H1 (cell line): ENCODE data around the gene SNAPC2. TPM values are rescaled to one million over a fixed set of nuclear protein-coding genes. Genes with fewer than 3 reads are reported as not detected.

Source experiments
- EZH2 ChIP-seq: fragments of 200-600 bp; sonication (generic); IDR thresholded peaks from 2 replicates; pipeline ENCODE4 v1.7.1; 2012; ENCODE audit warnings: low read depth, mild to moderate bottlenecking, moderate library complexity, low read length, inconsistent platforms; ENCODE audit not compliant: severe bottlenecking
- HDAC2 ChIP-seq, 2 experiments: fragments of 300-600 bp in 1 of 2; sonication (generic) in 1 of 2; IDR thresholded peaks; 2 replicates each; pipeline ENCODE4 v1.6.1; 2011 to 2012; ENCODE audit warnings: low read depth in 2 of 2, low read length in 2 of 2, mild to moderate bottlenecking in 2 of 2, moderate library complexity in 2 of 2, borderline replicate concordance in 1 of 2, inconsistent platforms in 1 of 2
- KDM1A ChIP-seq: fragments of 200-600, 300-600 bp; sonication (generic); IDR thresholded peaks from 2 replicates; pipeline ENCODE4 v1.7.1; 2016; ENCODE audit warnings: mild to moderate bottlenecking, low read length, borderline replicate concordance
- KDM5A ChIP-seq: fragments of 200-600 bp; IDR thresholded peaks from 2 replicates; pipeline ENCODE4 v1.7.1; 2012; ENCODE audit warnings: mild to moderate bottlenecking, low read length, inconsistent platforms, mixed read lengths
- NANOG ChIP-seq: IDR thresholded peaks from 2 replicates; pipeline ENCODE4 v1.6.1; 2011; ENCODE audit warnings: low read length, low read depth, mild to moderate bottlenecking, inconsistent platforms; ENCODE audit not compliant: insufficient read depth, poor library complexity, severe bottlenecking
- RAD21 ChIP-seq, 2 experiments: IDR thresholded peaks in 1 of 2; conservative IDR thresholded peaks in 1 of 2; 2 replicates each; pipeline ENCODE4 v1.6.1; 2011; ENCODE audit warnings: low read depth in 2 of 2, low read length in 2 of 2, improper control_type of control experiment in 1 of 2, inconsistent platforms in 1 of 2, mild to moderate bottlenecking in 1 of 2, moderate library complexity in 1 of 2
- SAP30 ChIP-seq: fragments of 300-600 bp; sonication (generic); IDR thresholded peaks from 2 replicates; pipeline ENCODE4 v1.7.1; 2012; ENCODE audit warnings: low read length, moderate library complexity, mild to moderate bottlenecking, inconsistent platforms; ENCODE audit not compliant: insufficient read depth, insufficient replicate concordance
- SP1 ChIP-seq: IDR thresholded peaks from 2 replicates; pipeline ENCODE4 v1.6.1; 2011; ENCODE audit warnings: low read depth, low read length
- SRF ChIP-seq: IDR thresholded peaks from 2 replicates; pipeline ENCODE4 v1.6.1; 2011; ENCODE audit warnings: mild to moderate bottlenecking, low read depth, low read length, moderate library complexity
- TAF1 ChIP-seq: IDR thresholded peaks from 2 replicates; pipeline ENCODE4 v1.6.1; 2011; ENCODE audit warnings: mild to moderate bottlenecking, low read depth, low read length
- TCF12 ChIP-seq: IDR thresholded peaks from 2 replicates; pipeline ENCODE4 v1.6.1; 2011; ENCODE audit warnings: low read depth, mild to moderate bottlenecking, low read length
- polyA plus RNA-seq, 7 experiments: library from polyadenylated mRNA; depleted of rRNA in 3 of 7; stranded (reverse) in 5 of 7; unstranded in 2 of 7; fragments of >200 nt in 5 of 7; fragments of 200-250 nt in 2 of 7; gene quantifications; 1 replicate in 5 of 7; 2 replicates in 1 of 7; 4 replicates in 1 of 7; pipeline versions ENCODE4 v1.2.1 to v1.2.3, GENCODE V29; 2011 to 2013; ENCODE audit warnings: missing spikeins in 2 of 7, mixed read lengths in 2 of 7
- total RNA-seq: library from RNA; stranded (reverse); fragmentation: NEBNext Ultra II Directional; extraction: Animal tissue kit (Norgen Biotek cat#: 25700); gene quantifications from 2 replicates; pipeline ENCODE4 v1.2.1, GENCODE V29; 2021
- TF ChIP-seq, protein P1 (sequence below): IDR thresholded peaks from 2 replicates; pipeline ENCODE4 v1.6.1; 2012; ENCODE audit warnings: inconsistent platforms

The SNAPC2 gene
- total and polyA plus RNA-seq, 2 of the 8 experiments (the other 6 are each of a cell fraction or from before 2014, with no cell fraction given): 18.2 to 20.3 TPM

DNA sequence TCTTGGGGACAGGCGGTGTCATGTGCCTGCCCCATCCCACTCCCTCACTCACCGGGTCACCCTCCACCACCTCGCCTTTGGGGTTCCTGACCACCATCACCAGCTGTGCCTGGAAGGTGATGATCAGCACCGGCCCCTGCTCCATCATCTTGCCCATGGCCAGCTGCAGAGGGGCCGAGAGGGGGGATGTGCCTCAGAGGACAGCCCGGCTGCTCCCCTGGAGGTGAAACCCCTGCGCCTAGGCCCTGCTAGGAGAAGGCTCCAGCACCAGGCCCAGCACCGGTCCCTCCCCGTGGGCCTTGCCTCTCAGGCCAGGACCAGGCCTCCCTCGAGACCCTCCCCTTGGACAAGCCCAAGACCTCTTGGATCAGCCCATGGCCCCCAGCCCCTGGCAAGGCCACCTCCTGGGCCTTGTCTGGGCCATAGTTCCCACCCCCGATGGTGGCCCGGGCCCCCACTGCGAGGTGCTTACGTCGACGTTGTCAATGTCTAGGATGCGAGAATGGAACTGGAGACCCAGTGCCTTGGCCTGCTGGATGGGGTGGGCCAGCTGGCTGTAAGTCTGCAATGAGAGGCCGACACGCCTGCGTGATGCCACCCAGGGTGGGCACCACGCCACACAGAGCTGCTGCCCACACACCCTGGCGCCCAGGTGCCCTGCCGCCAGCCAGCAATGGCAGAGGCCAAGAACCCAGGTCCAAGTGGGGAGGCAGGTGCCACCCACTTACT, 7.6 kb downstream of the SNAPC2 start (continued):
- no peak for TF ChIP-seq SRF
- no peak for TF ChIP-seq HDAC2 (IDR thresholded peaks at IDR 0.05; ENCODE audit: borderline replicate concordance in 1 of 2, low read depth in 2 of 2, low read length in 2 of 2)
- TF ChIP-seq TCF12: no peak
- TF ChIP-seq, protein P1, sequence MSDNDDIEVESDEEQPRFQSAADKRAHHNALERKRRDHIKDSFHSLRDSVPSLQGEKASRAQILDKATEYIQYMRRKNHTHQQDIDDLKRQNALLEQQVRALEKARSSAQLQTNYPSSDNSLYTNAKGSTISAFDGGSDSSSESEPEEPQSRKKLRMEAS: no peak
- no peak for TF ChIP-seq SP1
- TF ChIP-seq SAP30: no peak
- no peak for TF ChIP-seq KDM1A
- no peak for TF ChIP-seq RAD21 (IDR thresholded peaks at IDR 0.05 in 1 of 2, conservative IDR thresholded peaks at IDR 0.05 in 1 of 2; ENCODE audit: low read depth in 2 of 2, low read length in 2 of 2)
- TF ChIP-seq NANOG: no peak
- TF ChIP-seq EZH2: no peak
- no peak for TF ChIP-seq TAF1
- TF ChIP-seq KDM5A: no peak
- TF ChIP-seq, all 59 proteins: peak for 0
